ENCODE data around the gene OPN3. TPM values are rescaled to one million over a fixed set of nuclear protein-coding genes. Genes with fewer than 3 reads are reported as not detected.

OPN3 gene
- total and polyA plus RNA-seq, 9 of the 15 experiments (the other 6 are each of a cell fraction or from before 2014, with no cell fraction given) = 4.2 to 34.6 (median 17.0) TPM

GRCh38 chr1:241551759-241552638, 88.2 kb downstream of the OPN3 start (continued):
- TF ChIP-seq ZBTB2 (IDR thresholded peaks at IDR 0.05) = peak; percentile 57; the same call in 1 of the 2 replicates
- peak; percentile 63; the same call in 1 of the 2 replicates for TF ChIP-seq BACH1 (tag; IDR thresholded peaks at IDR 0.05)
- TF ChIP-seq ERF (CRISPR knock-in tag; IDR thresholded peaks at IDR 0.05) = 0 out of 2 replicates have a peak, but pooled peaks have one; percentile 51
- TF ChIP-seq LEF1 (IDR thresholded peaks at IDR 0.05) = peak; percentile 81; the same call in 1 of the 2 replicates
- peak; percentile 21 to 46; a peak in 1 of 4 replicates for TF ChIP-seq KDM1A (IDR thresholded peaks at IDR 0.05)
- peak; percentile 45; the same call in 1 of the 2 replicates for TF ChIP-seq ZBTB40 (IDR thresholded peaks at IDR 0.05)
- no peak for TF ChIP-seq ZBTB40 (CRISPR knock-in tag; IDR thresholded peaks at IDR 0.05)
- TF ChIP-seq ZZZ3 (IDR thresholded peaks at IDR 0.05) = 0 out of 2 replicates have a peak, but pooled peaks have one; percentile 32
- no peak for TF ChIP-seq PPARD (CRISPR knock-in tag; IDR thresholded peaks at IDR 0.05)
- TF ChIP-seq ATF1 (CRISPR knock-in tag; IDR thresholded peaks at IDR 0.05) = no peak
- TF ChIP-seq ATF1 (tag; IDR thresholded peaks at IDR 0.05) = peak; percentile 84
